Measurements from ENCODE around the gene RFPL1.
"Not testable (repeated sequence)": the region's sequence is repeated elsewhere in the genome, so short reads cannot be mapped to it uniquely, and the experiment has no call there.

Gene RFPL1

GRCh38 chr22:29479417-29480261, 41.3 kb downstream of the RFPL1 start, which contains the start of gene NEFH:
Gene NEFH, plus strand, starts transcription at chr22:29480218. Its CDS starts 45 bp downstream, at chr22:29480263.
- DNase-seq: peak; percentile 39

GRCh38 chr22:29480262-29480511, 41.8 kb downstream of the RFPL1 start:
- no peak for DNase-seq

GRCh38 chr22:29480512-29481264, 42.3 kb downstream of the RFPL1 start:
- no peak for DNase-seq

- no peak for DNase-seq
These were observed 43.0 kb downstream of the RFPL1 start for GRCh38 chr22:29481265-29482000.

- DNase-seq: no peak
These were observed 43.9 kb downstream of the RFPL1 start for GRCh38 chr22:29482253-29482652.

GRCh38 chr22:29482726-29483125, 44.3 kb downstream of the RFPL1 start:
- DNase-seq: no peak

GRCh38 chr22:29483254-29483653, 44.9 kb downstream of the RFPL1 start:
- DNase-seq: no peak

- DNase-seq: no peak
These were observed 46.3 kb downstream of the RFPL1 start for GRCh38 chr22:29484642-29485041.

- DNase-seq: no peak
These were observed 47.1 kb downstream of the RFPL1 start for GRCh38 chr22:29485448-29485847.

GRCh38 chr22:29487426-29487986, 49.1 kb downstream of the RFPL1 start:
- DNase-seq: no peak

- not testable (repeated sequence) for DNase-seq
These were observed 50.9 kb downstream of the RFPL1 start for GRCh38 chr22:29489127-29489780.

GRCh38 chr22:29491012-29491411, 52.6 kb downstream of the RFPL1 start:
- DNase-seq: no peak
